22Rv1 (cell line): ENCODE measurements around the gene MPL.
"Not testable (repeated sequence)": the region's sequence is repeated elsewhere in the genome, so short reads cannot be mapped to it uniquely, and the experiment has no call there.

Experiments used
- H3K27ac ChIP-seq: fragments of 450-650 bp; 2 replicates; pipeline ENCODE4 v1.5.1; 2017
- CTCF ChIP-seq: fragments of 450-650 bp; IDR thresholded peaks from 2 replicates; pipeline ENCODE4 v1.5.1; 2017; ENCODE audit warnings: mild to moderate bottlenecking
- ZFX ChIP-seq: fragments of 450-650 bp; IDR thresholded peaks from 2 replicates; pipeline ENCODE4 v1.6.1; 2017; ENCODE audit warnings: antibody characterized with exemption, borderline replicate concordance

Gene MPL

GRCh38 chr1:43389326-43390313 is 52.0 kb downstream of the MPL start, which contains the start of the genes MED8 and SZT2:
Gene MED8 (minus strand): TSS chr1:43389800. CDS start chr1:43389764, 36 bp downstream.
Gene SZT2 (plus strand): TSS chr1:43389899. CDS start chr1:43389969, 70 bp downstream.
- TF ChIP-seq ZFX = no peak
- no peak for TF ChIP-seq CTCF

GRCh38 chr1:43392702-43393101 is 55.1 kb downstream of the MPL start:
- no peak for TF ChIP-seq ZFX
- no peak for TF ChIP-seq CTCF
- no peak overlapping the region for H3K27ac ChIP-seq

More at GRCh38 chr1:43389326-43390313, 52.0 kb downstream of the MPL start, which contains the start of the genes MED8 and SZT2:
- peak within 1 kb of the TSS; percentile 80 for H3K27ac ChIP-seq

- H3K27ac ChIP-seq = peak overlapping the region; percentile 13; the same call in 1 of the 2 replicates
- TF ChIP-seq CTCF (no peak), ZFX (no peak)
These were observed 57.9 kb downstream of the MPL start for GRCh38 chr1:43395523-43395922.

GRCh38 chr1:43396059-43396458 is 58.4 kb downstream of the MPL start:
- peak overlapping the region; percentile 13; the same call in 1 of the 2 replicates for H3K27ac ChIP-seq
- TF ChIP-seq CTCF = no peak
- no peak for TF ChIP-seq ZFX

- TF ChIP-seq CTCF (no peak), ZFX (no peak)
- H3K27ac ChIP-seq = no peak overlapping the region
These were observed 60.6 kb downstream of the MPL start for GRCh38 chr1:43398227-43398626.

GRCh38 chr1:43400441-43400840 is 62.8 kb downstream of the MPL start:
- H3K27ac ChIP-seq = not testable (repeated sequence)

GRCh38 chr1:43402089-43402865 is 64.7 kb downstream of the MPL start:
- TF ChIP-seq ZFX (no peak), CTCF (no peak)
- no peak overlapping the region for H3K27ac ChIP-seq
